Measurements from ENCODE around the gene NDUFA3.

GRCh38 chr19:54096617-54097106 is 6.0 kb upstream of the NDUFA3 start:
- TF ChIP-seq EZH2 (IDR thresholded peaks at IDR 0.05; ENCODE audit: borderline replicate concordance, insufficient read depth, low read depth, low read length, poor library complexity, severe bottlenecking) (no peak), CTCF (IDR thresholded peaks at IDR 0.05) (no peak)
